ENCODE measurements around the gene CTSF. TPM values are rescaled to one million over a fixed set of nuclear protein-coding genes. Genes with fewer than 3 reads are reported as not detected.

Gene CTSF
- total and polyA plus RNA-seq, 10 donors, result 11.4 to 60.8 (median 31.0) TPM

DNA sequence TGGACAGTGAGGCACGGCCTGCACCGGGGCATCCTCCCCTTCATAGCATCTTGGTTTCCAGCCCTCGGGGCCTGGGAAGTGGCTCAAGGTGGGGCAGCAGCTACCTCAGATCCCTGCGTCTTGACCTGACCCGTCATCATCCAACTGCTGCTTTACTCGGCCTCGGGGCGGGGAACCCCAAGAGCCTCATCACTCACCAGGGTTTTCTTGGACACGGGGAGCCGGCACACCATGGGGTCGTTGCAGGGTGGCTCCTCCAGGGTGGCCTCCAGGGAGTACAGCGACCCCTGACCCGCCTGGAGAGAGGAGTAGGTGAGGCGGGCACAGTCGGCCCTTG is 651 bp downstream of the CTSF start:
- intact Hi-C loops (cut with DNase I; ENCODE audit: low total_unique reads), result no loop called here
- Histone ChIP-seq H3K4me1 (peaks cover 0 to 23% (median 18%) of the 10 kb centered on the region in 6 donors), H3K36me3 (peaks cover 0 to 20% (median 0%) of the 10 kb centered on the region in 6 donors), H3K27me3 (replicated peaks in 1 of 7) (peaks cover 0 to 23% (median 3%) of the 10 kb centered on the region in 7 donors), H3K4me3 (peak overlapping the region; percentile 55 to 83 (median 72)), H3K9me3 (no peaks in the 10 kb centered on the region), H3K27ac (peak overlapping the region in 2 of 8 donors; percentile 1 to 39)
- TF ChIP-seq POLR2AphosphoS5 (IDR thresholded peaks at IDR 0.05) (no peak), POLR2A (IDR thresholded peaks at IDR 0.05) (no peak)
- TF ChIP-seq, protein P1, sequence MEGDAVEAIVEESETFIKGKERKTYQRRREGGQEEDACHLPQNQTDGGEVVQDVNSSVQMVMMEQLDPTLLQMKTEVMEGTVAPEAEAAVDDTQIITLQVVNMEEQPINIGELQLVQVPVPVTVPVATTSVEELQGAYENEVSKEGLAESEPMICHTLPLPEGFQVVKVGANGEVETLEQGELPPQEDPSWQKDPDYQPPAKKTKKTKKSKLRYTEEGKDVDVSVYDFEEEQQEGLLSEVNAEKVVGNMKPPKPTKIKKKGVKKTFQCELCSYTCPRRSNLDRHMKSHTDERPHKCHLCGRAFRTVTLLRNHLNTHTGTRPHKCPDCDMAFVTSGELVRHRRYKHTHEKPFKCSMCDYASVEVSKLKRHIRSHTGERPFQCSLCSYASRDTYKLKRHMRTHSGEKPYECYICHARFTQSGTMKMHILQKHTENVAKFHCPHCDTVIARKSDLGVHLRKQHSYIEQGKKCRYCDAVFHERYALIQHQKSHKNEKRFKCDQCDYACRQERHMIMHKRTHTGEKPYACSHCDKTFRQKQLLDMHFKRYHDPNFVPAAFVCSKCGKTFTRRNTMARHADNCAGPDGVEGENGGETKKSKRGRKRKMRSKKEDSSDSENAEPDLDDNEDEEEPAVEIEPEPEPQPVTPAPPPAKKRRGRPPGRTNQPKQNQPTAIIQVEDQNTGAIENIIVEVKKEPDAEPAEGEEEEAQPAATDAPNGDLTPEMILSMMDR (IDR thresholded peaks at IDR 0.05 in 8 of 11, conservative IDR thresholded peaks at IDR 0.05 in 3 of 11), result no peak
- no peak for DNase-seq
- WGBS, 5 donors, result 62 to 100% (median 69%) methylated on average over 1 to 15 of the region's 15 CpGs

DNA sequence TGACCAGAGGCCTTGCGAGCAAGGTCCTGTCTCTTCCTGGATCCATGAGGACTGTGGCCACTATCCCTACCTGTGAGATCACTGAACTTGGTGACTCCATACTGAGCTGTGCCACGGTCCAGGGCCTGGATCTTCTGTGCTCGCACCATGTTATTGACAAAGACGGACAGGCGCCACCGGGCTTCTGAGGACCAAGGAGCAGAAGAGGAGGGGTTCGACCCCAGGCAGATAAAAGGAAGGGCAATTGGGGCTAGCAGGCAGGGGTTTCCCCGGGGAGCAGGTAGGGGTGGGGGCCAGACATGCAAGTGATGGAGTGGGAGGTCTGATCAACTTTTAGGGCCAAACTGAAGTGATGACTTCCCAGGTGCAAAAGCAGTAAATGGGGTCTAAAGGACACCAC is 2.2 kb downstream of the CTSF start:
- H3K27ac ChIP-seq, result no peak overlapping the region
- TF ChIP-seq, protein P1 (IDR thresholded peaks at IDR 0.05 in 8 of 11, conservative IDR thresholded peaks at IDR 0.05 in 3 of 11), result no peak
- TF ChIP-seq POLR2A (IDR thresholded peaks at IDR 0.05) (no peak), POLR2AphosphoS5 (IDR thresholded peaks at IDR 0.05) (no peak)
- no peak overlapping the region for H3K4me3 ChIP-seq
- H3K9me3 ChIP-seq, result no peaks in the 10 kb centered on the region
- 89 to 98% (median 93%) methylated on average over 8 of the region's 8 CpGs for WGBS, 5 donors
- peaks cover 0 to 20% (median 0%) of the 10 kb centered on the region in 6 donors for H3K36me3 ChIP-seq
- peaks cover 0 to 23% (median 3%) of the 10 kb centered on the region in 7 donors for H3K27me3 ChIP-seq (replicated peaks in 1 of 7)
- DNase-seq, result no peak
- peaks cover 0 to 23% (median 18%) of the 10 kb centered on the region in 6 donors for H3K4me1 ChIP-seq
- intact Hi-C loops (cut with DNase I; ENCODE audit: low total_unique reads), result no loop called here

DNA sequence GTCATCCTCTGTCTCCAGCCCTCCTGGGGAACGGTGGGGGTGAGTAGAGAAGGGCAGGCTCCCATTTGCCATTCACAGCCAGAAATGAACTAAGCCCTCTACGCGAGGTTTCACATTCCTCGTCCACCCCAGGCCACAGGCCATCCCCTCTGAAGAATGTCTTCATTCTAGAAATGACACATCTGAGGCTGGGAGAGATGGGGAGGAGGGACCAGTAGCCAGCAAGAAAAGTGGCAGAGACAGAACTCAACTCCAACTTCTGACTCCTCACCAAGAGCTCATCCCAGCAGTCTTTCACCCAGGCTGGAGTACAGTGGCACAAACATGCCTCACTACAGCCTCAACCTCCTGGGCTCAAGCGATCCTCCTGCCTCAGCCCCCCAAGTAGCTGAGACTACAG is 3.4 kb downstream of the CTSF start:
- TF ChIP-seq, protein P1 (IDR thresholded peaks at IDR 0.05 in 8 of 11, conservative IDR thresholded peaks at IDR 0.05 in 3 of 11), result no peak
- TF ChIP-seq POLR2A (IDR thresholded peaks at IDR 0.05) (no peak), POLR2AphosphoS5 (IDR thresholded peaks at IDR 0.05) (no peak)
- H3K27me3 ChIP-seq (replicated peaks in 1 of 7), result peaks cover 0 to 25% (median 3%) of the 10 kb centered on the region in 7 donors
- 80 to 89% (median 84%) methylated on average over 5 of the region's 5 CpGs for WGBS, 5 donors
- H3K36me3 ChIP-seq, result peaks cover 0 to 20% (median 0%) of the 10 kb centered on the region in 6 donors
- H3K27ac ChIP-seq, result no peak overlapping the region
- H3K4me3 ChIP-seq, result no peak overlapping the region
- peaks cover 0 to 23% (median 18%) of the 10 kb centered on the region in 6 donors for H3K4me1 ChIP-seq
- intact Hi-C loops (cut with DNase I; ENCODE audit: low total_unique reads), result no loop called here
- DNase-seq, result no peak
- no peaks in the 10 kb centered on the region for H3K9me3 ChIP-seq

DNA sequence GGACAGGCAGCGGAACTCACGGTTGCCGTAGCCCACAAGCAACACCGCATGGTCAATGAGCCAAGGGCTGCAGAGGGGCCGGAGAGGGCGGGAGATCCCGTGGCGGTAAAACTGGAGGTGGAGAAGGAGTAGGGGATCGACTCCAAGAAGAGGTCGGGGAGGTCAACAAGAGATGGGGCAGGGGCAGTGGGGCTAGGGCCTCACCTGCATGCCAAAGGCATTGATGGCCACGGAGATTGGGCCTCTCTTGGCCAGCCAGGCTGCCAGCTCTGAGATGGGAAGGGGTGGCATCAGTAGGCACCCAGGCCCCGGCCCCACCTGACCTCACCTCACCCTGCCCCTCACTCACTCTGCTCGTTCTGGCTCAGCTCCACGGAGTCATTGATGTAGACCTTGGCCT is 3.9 kb downstream of the CTSF start:
- TF ChIP-seq, protein P1 (IDR thresholded peaks at IDR 0.05 in 8 of 11, conservative IDR thresholded peaks at IDR 0.05 in 3 of 11), result no peak
- no peak for TF ChIP-seq POLR2A (IDR thresholded peaks at IDR 0.05)
- TF ChIP-seq POLR2AphosphoS5 (IDR thresholded peaks at IDR 0.05), result no peak
- intact Hi-C loops (cut with DNase I; ENCODE audit: low total_unique reads), result no loop called here
- Histone ChIP-seq H3K36me3 (peaks cover 0 to 20% (median 0%) of the 10 kb centered on the region in 6 donors), H3K4me1 (peaks cover 0 to 25% (median 18%) of the 10 kb centered on the region in 6 donors), H3K27me3 (replicated peaks in 1 of 7) (peaks cover 0 to 29% (median 3%) of the 10 kb centered on the region in 7 donors), H3K4me3 (no peak overlapping the region), H3K27ac (no peak overlapping the region), H3K9me3 (no peaks in the 10 kb centered on the region)
- no peak for DNase-seq
- WGBS, 5 donors, result 90 to 95% (median 91%) methylated on average over 13 to 14 of the region's 14 CpGs
